Endothelial cell of umbilical vein (primary cell): ENCODE data around the gene BMERB1. TPM values are rescaled to one million over a fixed set of nuclear protein-coding genes. Genes with fewer than 3 reads are reported as not detected.

ENCODE experiments used
- BruUV-seq: library from RNA; stranded (reverse); fragments of 400-500 nt; replicated peaks from 2 replicates; lab custom pipeline; 2021; lab: Mats Ljungman, UMichigan
- CTCF ChIA-PET: fragments of 300-600, 350-600 bp; sonication (Branson Sonifier 250); formaldehyde crosslinking; loops from one replicate; lab custom pipeline; 2021; ENCODE audit warnings: antibody characterized with exemption, inconsistent platforms; lab: Charles Lee
- POLR2A ChIA-PET: fragments of 300-600, 350-600 bp; sonication (Branson Sonifier 250); formaldehyde crosslinking; loops from one replicate; lab custom pipeline; 2021; ENCODE audit warnings: antibody characterized with exemption, inconsistent platforms; lab: Charles Lee
- DNase-seq: peaks from one replicate; pipeline ENCODE4 v3.0.0-alpha.2; 2011; ENCODE audit warnings: low read depth, low spot score
- FAIRE-seq: peaks from 2 replicates; lab custom pipeline; 2011; peaks lifted over from hg19 to GRCh38; lab: Jason Lieb, UNC
- H2AFZ ChIP-seq: 2 replicates; pipeline ENCODE4 v1.6.0; 2012; ENCODE audit warnings: low read depth, low read length, control low read depth, inconsistent platforms
- H3K27ac ChIP-seq: 2 replicates; pipeline ENCODE4 v1.5.1; 2011; ENCODE audit warnings: low read depth, mild to moderate bottlenecking, control low read depth, low read length, moderate library complexity; ENCODE audit not compliant: insufficient read depth
- H3K27me3 ChIP-seq, 2 experiments: 2 replicates each; pipeline versions ENCODE4 v1.6.0 to v1.6.1; 2011; ENCODE audit warnings: low read length in 2 of 2, mixed read lengths in 1 of 2; ENCODE audit not compliant: control insufficient read depth in 2 of 2, insufficient read depth in 2 of 2
- H3K36me3 ChIP-seq, 2 experiments: 2 replicates in 1 of 2; 3 replicates in 1 of 2; pipeline ENCODE4 v1.5.1; 2011; ENCODE audit warnings: low read length in 2 of 2, mild to moderate bottlenecking in 1 of 2, moderate library complexity in 1 of 2; ENCODE audit not compliant: control insufficient read depth in 2 of 2, insufficient read depth in 2 of 2; ENCODE audit errors: extremely low read depth in 1 of 2
- H3K4me1 ChIP-seq: 3 replicates; pipeline ENCODE4 v1.5.1; 2011; ENCODE audit warnings: mild to moderate bottlenecking, low read length; ENCODE audit not compliant: control insufficient read depth, insufficient read depth; ENCODE audit errors: extremely low read depth
- H3K4me2 ChIP-seq: 2 replicates; pipeline ENCODE4 v1.6.1; 2011; ENCODE audit warnings: low read length, control low read depth, mixed read lengths; ENCODE audit not compliant: insufficient read depth
- H3K4me3 ChIP-seq, 3 experiments: fragments of 200-600 bp in 1 of 3; sonication (generic), shearing (Covaris generic) in 1 of 3; replicated peaks in 1 of 3; 2 replicates each; pipeline ENCODE4 v1.5.1; 2011 to 2016; ENCODE audit warnings: control low read depth in 3 of 3, low read length in 3 of 3, mild to moderate bottlenecking in 2 of 3, inconsistent platforms in 1 of 3, low read depth in 1 of 3, moderate library complexity in 1 of 3; ENCODE audit not compliant: insufficient read depth in 1 of 3
- H3K79me2 ChIP-seq: 2 replicates; pipeline ENCODE4 v1.6.0; 2012; ENCODE audit warnings: low read length, inconsistent platforms; ENCODE audit not compliant: control insufficient read depth, insufficient read depth
- H3K9ac ChIP-seq: replicated peaks from 2 replicates; pipeline ENCODE3; 2011; ENCODE audit warnings: low read length, control low read depth; ENCODE audit not compliant: insufficient read depth; ENCODE audit errors: extremely low read depth
- H3K9me1 ChIP-seq: replicated peaks from 3 replicates; pipeline ENCODE4 v1.6.0; 2011; ENCODE audit warnings: mild to moderate bottlenecking, low read length; ENCODE audit not compliant: control insufficient read depth, insufficient read depth; ENCODE audit errors: extremely low read depth
- H3K9me3 ChIP-seq: replicated peaks from 2 replicates; pipeline ENCODE4 v1.5.1; 2012; ENCODE audit warnings: low read length, inconsistent platforms; ENCODE audit not compliant: control insufficient read depth, insufficient read depth
- H4K20me1 ChIP-seq: replicated peaks from 2 replicates; pipeline ENCODE3; 2011; ENCODE audit warnings: mild to moderate bottlenecking, low read length; ENCODE audit not compliant: control insufficient read depth, insufficient read depth; ENCODE audit errors: extremely low read depth
- EZH2 ChIP-seq: IDR thresholded peaks from 2 replicates; pipeline ENCODE4 v1.6.1; 2012; ENCODE audit warnings: borderline replicate concordance, low read depth, mild to moderate bottlenecking, moderate library complexity, low read length, inconsistent platforms; ENCODE audit not compliant: severe bottlenecking
- FOS ChIP-seq: IDR thresholded peaks from 2 replicates; pipeline ENCODE4 v1.6.1; 2011; ENCODE audit warnings: mild to moderate bottlenecking, low read length, moderate library complexity, borderline replicate concordance; ENCODE audit not compliant: insufficient read depth
- GATA2 ChIP-seq: IDR thresholded peaks from 2 replicates; pipeline ENCODE4 v1.7.0; 2011; ENCODE audit warnings: low read depth, mild to moderate bottlenecking, moderate library complexity, mixed read lengths, low read length; ENCODE audit not compliant: insufficient read length, insufficient read depth
- JUN ChIP-seq: IDR thresholded peaks from 2 replicates; pipeline ENCODE4 v1.6.1; 2011; ENCODE audit warnings: borderline replicate concordance, low read depth; ENCODE audit not compliant: insufficient read length, insufficient read depth
- MYC ChIP-seq: IDR thresholded peaks from one replicate; pipeline ENCODE4 v1.6.1; 2011; ENCODE audit warnings: mild to moderate bottlenecking, low read depth, low read length
- POLR2A ChIP-seq: IDR thresholded peaks from 2 replicates; pipeline ENCODE4 v1.6.1; 2012; ENCODE audit warnings: low read depth, mild to moderate bottlenecking, control low read depth, low read length
- POLR2AphosphoS5 ChIP-seq: IDR thresholded peaks from 2 replicates; pipeline ENCODE4 v1.6.1; 2012; ENCODE audit warnings: low read depth, mild to moderate bottlenecking, control low read depth, low read length, moderate library complexity; ENCODE audit not compliant: insufficient read depth
- dilution Hi-C: fragments of 300-500 bp; cut with MboI; formaldehyde crosslinking; loops from one replicate; pipeline ENCODE4 v1.15.0; 2019; ENCODE audit warnings: low sequenced_read_pairs; ENCODE audit not compliant: extremely low pct_ligation_motif_present
- intact Hi-C: fragments of 100-400 bp; cut with micrococcal nuclease; formaldehyde crosslinking; loops from one replicate; pipeline ENCODE4 v1.10.0; 2022
- polyA plus RNA-seq, 4 experiments: library from polyadenylated mRNA; depleted of rRNA in 3 of 4; stranded (reverse) in 3 of 4; unstranded in 1 of 4; fragments of >200 nt; gene quantifications; 2 replicates each; pipeline versions ENCODE4 v1.2.1 to v1.2.3, GENCODE V29; 2011 to 2012; ENCODE audit warnings: missing spikeins in 1 of 4
- total RNA-seq: library from RNA; stranded (reverse); gene quantifications from 2 replicates; pipeline ENCODE4 v1.2.3, GENCODE V29; 2021
- TF ChIP-seq, protein P1 (sequence below): IDR thresholded peaks from 2 replicates; pipeline ENCODE4 v1.6.1; 2011; ENCODE audit not compliant: insufficient read depth, insufficient read length
- TF ChIP-seq, protein P2 (sequence below), 2 donors: IDR thresholded peaks; 1 replicate in 1 of 2; 2 replicates in 1 of 2; pipeline ENCODE4 v1.5.1; 2011; ENCODE audit warnings: low read length in 2 of 2, mild to moderate bottlenecking in 2 of 2, moderate library complexity in 2 of 2, control low read depth in 1 of 2, inconsistent platforms in 1 of 2, low read depth in 1 of 2; ENCODE audit not compliant: insufficient read depth in 1 of 2; ENCODE audit errors: extremely low read depth in 1 of 2

BMERB1 gene
- total and polyA plus RNA-seq, 2 donors (not counting 3 experiments of a cell fraction or from before 2014, with no cell fraction given) = 14.1 to 17.4 TPM

DNA sequence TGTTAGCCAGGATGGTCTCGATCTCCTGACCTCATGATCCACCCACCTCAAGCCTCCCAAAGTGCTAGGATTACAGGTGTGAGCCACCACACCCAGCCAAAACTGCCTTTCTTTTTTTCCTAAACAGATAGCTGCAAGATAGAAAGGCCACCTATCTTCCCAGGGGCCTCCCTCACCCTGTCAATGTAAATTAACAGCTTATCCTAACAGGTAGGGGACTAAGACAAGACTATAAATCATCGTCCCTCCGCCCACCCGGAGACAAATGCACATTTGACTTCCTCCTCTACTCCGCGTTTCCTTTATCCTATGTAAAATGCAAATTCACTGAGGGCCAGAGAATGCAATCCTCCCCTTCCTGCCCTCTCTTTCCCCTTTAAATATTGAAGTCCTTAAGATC is 137.2 kb downstream of the BMERB1 start:
- Histone ChIP-seq H3K4me2 (no peak overlapping the region), H3K9me3 (no peaks in the 10 kb centered on the region), H3K9me1 (no peaks in the 10 kb centered on the region), H4K20me1 (no peaks in the 10 kb centered on the region), H3K4me1 (no peaks in the 10 kb centered on the region), H3K4me3 (no peak overlapping the region), H2AFZ (no peak overlapping the region), H3K27ac (no peak overlapping the region), H3K27me3 (no peaks in the 10 kb centered on the region), H3K79me2 (no peaks in the 10 kb centered on the region), H3K9ac (no peak overlapping the region), H3K36me3 (no peaks in the 10 kb centered on the region)
- ChIA-PET CTCF (no interaction called here), POLR2A (no interaction called here)
- BruUV-seq = no TSS peak
- dilution Hi-C loops = no loop called here
- no peak for FAIRE-seq
- no peak for DNase-seq
- intact Hi-C loops = no loop called here
- TF ChIP-seq MYC = no peak
- TF ChIP-seq POLR2AphosphoS5 = no peak
- TF ChIP-seq, protein P1, sequence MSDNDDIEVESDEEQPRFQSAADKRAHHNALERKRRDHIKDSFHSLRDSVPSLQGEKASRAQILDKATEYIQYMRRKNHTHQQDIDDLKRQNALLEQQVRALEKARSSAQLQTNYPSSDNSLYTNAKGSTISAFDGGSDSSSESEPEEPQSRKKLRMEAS = no peak
- TF ChIP-seq, protein P2, sequence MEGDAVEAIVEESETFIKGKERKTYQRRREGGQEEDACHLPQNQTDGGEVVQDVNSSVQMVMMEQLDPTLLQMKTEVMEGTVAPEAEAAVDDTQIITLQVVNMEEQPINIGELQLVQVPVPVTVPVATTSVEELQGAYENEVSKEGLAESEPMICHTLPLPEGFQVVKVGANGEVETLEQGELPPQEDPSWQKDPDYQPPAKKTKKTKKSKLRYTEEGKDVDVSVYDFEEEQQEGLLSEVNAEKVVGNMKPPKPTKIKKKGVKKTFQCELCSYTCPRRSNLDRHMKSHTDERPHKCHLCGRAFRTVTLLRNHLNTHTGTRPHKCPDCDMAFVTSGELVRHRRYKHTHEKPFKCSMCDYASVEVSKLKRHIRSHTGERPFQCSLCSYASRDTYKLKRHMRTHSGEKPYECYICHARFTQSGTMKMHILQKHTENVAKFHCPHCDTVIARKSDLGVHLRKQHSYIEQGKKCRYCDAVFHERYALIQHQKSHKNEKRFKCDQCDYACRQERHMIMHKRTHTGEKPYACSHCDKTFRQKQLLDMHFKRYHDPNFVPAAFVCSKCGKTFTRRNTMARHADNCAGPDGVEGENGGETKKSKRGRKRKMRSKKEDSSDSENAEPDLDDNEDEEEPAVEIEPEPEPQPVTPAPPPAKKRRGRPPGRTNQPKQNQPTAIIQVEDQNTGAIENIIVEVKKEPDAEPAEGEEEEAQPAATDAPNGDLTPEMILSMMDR (IDR thresholded peaks at IDR 0.05; ENCODE audit: extremely low read depth in 1 of 2, insufficient read depth in 1 of 2, low read depth in 1 of 2, low read length in 2 of 2) = no peak
- no peak for TF ChIP-seq FOS
- TF ChIP-seq JUN = no peak
- no peak for TF ChIP-seq GATA2
- no peak for TF ChIP-seq EZH2
- TF ChIP-seq POLR2A = no peak
